ENCODE results near the gene ZIM2. TPM values are rescaled to one million over a fixed set of nuclear protein-coding genes. Genes with fewer than 3 reads are reported as not detected.
A peak's percentile ranks its signal among the peaks of the same experiment; 100 is the strongest.

The ZIM2 gene
- polyA plus RNA-seq (not detected in 3 replicates), polyA minus RNA-seq (not detected in 3 replicates)
- polyA plus RNA-seq (2011; ENCODE audit: low read depth): not detected
- polyA plus RNA-seq (2011; cell fraction: cytosol; rRNA removed): not detected in 2 replicates
- not detected in 2 replicates for polyA plus RNA-seq (2011; cell fraction: nucleus; rRNA removed)
- polyA plus RNA-seq (2012; ENCODE audit: low replicate concordance): not detected in 2 replicates
- polyA minus RNA-seq (2011; cell fraction: cytosol; rRNA and poly(A)+ RNA removed): not detected
- polyA minus RNA-seq (2011; cell fraction: nucleus; rRNA and poly(A)+ RNA removed): not detected in 2 replicates

- Histone ChIP-seq H3K79me2 (ENCODE audit: control insufficient read depth, insufficient read depth, low read length) (no peaks in the 10 kb centered on the region), H3K9me3 (ENCODE audit: control insufficient read depth, low read depth, low read length) (peaks cover 9% of the 10 kb centered on the region), H3K4me3 (ENCODE audit: control insufficient read depth in 2 of 3, extremely low read depth in 1 of 3, insufficient read depth in 2 of 3, low read depth in 1 of 3, low read length in 3 of 3) (peak within 1 kb of the TSS in 1 of 3 experiments; percentile 6), H3K27ac (ENCODE audit: control insufficient read depth, insufficient read depth, low read length) (no peak within 1 kb of the TSS), H3K4me1 (ENCODE audit: control insufficient read depth, extremely low read depth, insufficient read depth, low read length) (no peaks in the 10 kb centered on the region), H3K9ac (ENCODE audit: control insufficient read depth, extremely low read depth, insufficient read depth, low read length) (no peak within 1 kb of the TSS), H3K4me2 (ENCODE audit: control insufficient read depth, extremely low read depth, insufficient read depth, low read depth, low read length) (no peak within 1 kb of the TSS), H4K20me1 (ENCODE audit: control insufficient read depth, extremely low read depth, insufficient read depth, low read length) (no peaks in the 10 kb centered on the region), H3K36me3 (ENCODE audit: control insufficient read depth in 2 of 2, extremely low read depth in 1 of 2, insufficient read depth in 2 of 2, low read length in 2 of 2) (no peaks in the 10 kb centered on the region), H2AFZ (ENCODE audit: control insufficient read depth, low read length) (no peak within 1 kb of the TSS), H3K9me1 (ENCODE audit: control insufficient read depth, extremely low read depth, insufficient read depth, low read length) (no peaks in the 10 kb centered on the region), H3K27me3 (ENCODE audit: control insufficient read depth, extremely low read depth, insufficient read depth, low read length) (peaks cover 5% of the 10 kb centered on the region)
- DNase-seq (ENCODE audit: low read depth, low spot score) (no peak), FAIRE-seq (no peak)
- dilution Hi-C loops (cut with MboI; ENCODE audit: extremely low pct_ligation_motif_present, low sequenced_read_pairs): no loop called here
- TF ChIP-seq CTCF (optimal IDR thresholded peaks at IDR 0.05 in 1 of 3, IDR thresholded peaks at IDR 0.05 in 1 of 3, conservative IDR thresholded peaks at IDR 0.05 in 1 of 3; ENCODE audit: extremely low read depth in 1 of 3, insufficient read depth in 2 of 3, low read length in 3 of 3) (no peak), EZH2 (IDR thresholded peaks at IDR 0.05; ENCODE audit: low read length) (no peak)
Measured at GRCh38 chr19:56840451-56841192, at the start of gene ZIM2, which contains the start of gene PEG3. TSS of gene ZIM2 (minus strand) at chr19:56840726. CDS start at chr19:56824277, 16,449 bp downstream. TSS of gene PEG3 (minus strand) at chr19:56840726. CDS start at chr19:56824655, 16,071 bp downstream.

GRCh38 chr19:56885173-56885985 lies 44.9 kb upstream of the ZIM2 start:
- no peaks in the 10 kb centered on the region for H3K9me1 ChIP-seq (ENCODE audit: control insufficient read depth, extremely low read depth, insufficient read depth, low read length)
- no peak overlapping the region for H3K4me2 ChIP-seq (ENCODE audit: control insufficient read depth, extremely low read depth, insufficient read depth, low read depth, low read length)
- H3K36me3 ChIP-seq (ENCODE audit: control insufficient read depth in 2 of 2, extremely low read depth in 1 of 2, insufficient read depth in 2 of 2, low read length in 2 of 2): no peaks in the 10 kb centered on the region
- no peak overlapping the region for H3K27ac ChIP-seq (ENCODE audit: control insufficient read depth, insufficient read depth, low read length)
- H3K4me1 ChIP-seq (ENCODE audit: control insufficient read depth, extremely low read depth, insufficient read depth, low read length): no peaks in the 10 kb centered on the region
- no peak overlapping the region for H3K4me3 ChIP-seq (ENCODE audit: control insufficient read depth in 2 of 3, extremely low read depth in 1 of 3, insufficient read depth in 2 of 3, low read depth in 1 of 3, low read length in 3 of 3)
- no peak overlapping the region for H3K9ac ChIP-seq (ENCODE audit: control insufficient read depth, extremely low read depth, insufficient read depth, low read length)
- no peaks in the 10 kb centered on the region for H4K20me1 ChIP-seq (ENCODE audit: control insufficient read depth, extremely low read depth, insufficient read depth, low read length)
- no peaks in the 10 kb centered on the region for H3K79me2 ChIP-seq (ENCODE audit: control insufficient read depth, insufficient read depth, low read length)
- H2AFZ ChIP-seq (ENCODE audit: control insufficient read depth, low read length): no peak overlapping the region
- DNase-seq (ENCODE audit: low read depth, low spot score) (no peak), FAIRE-seq (no peak)
- TF ChIP-seq CTCF (optimal IDR thresholded peaks at IDR 0.05 in 1 of 3, IDR thresholded peaks at IDR 0.05 in 1 of 3, conservative IDR thresholded peaks at IDR 0.05 in 1 of 3; ENCODE audit: extremely low read depth in 1 of 3, insufficient read depth in 2 of 3, low read length in 3 of 3) (no peak), EZH2 (IDR thresholded peaks at IDR 0.05; ENCODE audit: low read length) (no peak)
- peaks cover 3% of the 10 kb centered on the region for H3K9me3 ChIP-seq (ENCODE audit: control insufficient read depth, low read depth, low read length)
- dilution Hi-C loops (cut with MboI; ENCODE audit: extremely low pct_ligation_motif_present, low sequenced_read_pairs): no loop called here
- no peaks in the 10 kb centered on the region for H3K27me3 ChIP-seq (ENCODE audit: control insufficient read depth, extremely low read depth, insufficient read depth, low read length)
